Neural crest cell (in vitro differentiated cells): Measurements from ENCODE around the gene ARHGEF4. TPM values are rescaled to one million over a fixed set of nuclear protein-coding genes. Genes with fewer than 3 reads are reported as not detected.

Source experiments
- DNase-seq: peaks from one replicate; pipeline ENCODE4 v3.0.0; 2021; ENCODE audit warnings: low read depth, mixed read lengths, low spot score
- H3K27ac Mint-ChIP-seq: one replicate; pipeline ENCODE4 v1.8.0; 2021; ENCODE audit warnings: mild to moderate bottlenecking, mixed read lengths; ENCODE audit not compliant: unreplicated experiment
- H3K27me3 Mint-ChIP-seq: 2 replicates; pipeline ENCODE4 v1.8.0; 2021; ENCODE audit warnings: low read depth, mild to moderate bottlenecking, mixed read lengths
- H3K36me3 Mint-ChIP-seq: 2 replicates; pipeline ENCODE4 v1.8.0; 2021; ENCODE audit warnings: low read depth, mild to moderate bottlenecking, mixed read lengths
- H3K4me1 Mint-ChIP-seq: 2 replicates; pipeline ENCODE4 v1.8.0; 2021; ENCODE audit warnings: mixed read lengths
- H3K4me3 Mint-ChIP-seq: one replicate; pipeline ENCODE4 v1.8.0; 2021; ENCODE audit warnings: mild to moderate bottlenecking, mixed read lengths
- H3K9me3 Mint-ChIP-seq: 2 replicates; pipeline ENCODE4 v1.8.0; 2021; ENCODE audit warnings: mixed read lengths
- CTCF ChIP-seq: fragments of 200-600 bp; sonication (generic); conservative IDR thresholded peaks from 2 replicates; pipeline ENCODE4 v1.5.0; 2021; ENCODE audit warnings: antibody characterized with exemption, mild to moderate bottlenecking
- total RNA-seq: library from RNA; stranded (reverse); gene quantifications from 2 replicates; pipeline ENCODE4 v1.2.1, GENCODE V29; 2021

The ARHGEF4 gene
- total RNA-seq, 1 donor from 2014 or later, result 22.1 TPM

DNA sequence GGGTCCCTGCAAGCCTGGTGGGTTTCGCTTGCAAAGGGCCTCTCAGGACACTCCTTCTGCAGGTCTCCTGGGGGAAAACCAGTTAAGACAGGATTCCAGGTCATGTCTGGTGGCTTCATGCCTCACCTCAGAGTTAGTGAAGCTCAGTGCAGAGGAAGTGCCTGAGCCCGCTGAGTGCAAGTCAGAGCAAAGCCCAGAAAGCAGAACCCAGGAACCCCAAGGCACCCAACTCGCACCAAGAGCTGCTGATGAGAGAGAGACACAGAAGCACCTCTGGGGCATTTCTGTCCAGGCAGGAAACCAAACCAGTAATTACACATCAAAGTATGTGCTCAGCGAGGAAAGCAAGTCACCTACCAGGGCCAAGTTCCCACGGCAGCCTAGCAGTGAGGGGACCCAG lies 78.4 kb downstream of the ARHGEF4 start:
- no peak for DNase-seq
- no peak for TF ChIP-seq CTCF
- no peak overlapping the region for H3K4me3 Mint-ChIP-seq
- H3K27ac Mint-ChIP-seq, result no peak overlapping the region
- no peaks in the 10 kb centered on the region for H3K36me3 Mint-ChIP-seq
- no peaks in the 10 kb centered on the region for H3K27me3 Mint-ChIP-seq
- no peaks in the 10 kb centered on the region for H3K9me3 Mint-ChIP-seq
- H3K4me1 Mint-ChIP-seq, result peaks cover 15% of the 10 kb centered on the region

- no peak overlapping the region for H3K4me3 Mint-ChIP-seq
- H3K9me3 Mint-ChIP-seq, result no peaks in the 10 kb centered on the region
- DNase-seq, result no peak
- H3K27ac Mint-ChIP-seq, result no peak overlapping the region
- TF ChIP-seq CTCF, result no peak
- H3K4me1 Mint-ChIP-seq, result peaks cover 10% of the 10 kb centered on the region
- no peaks in the 10 kb centered on the region for H3K27me3 Mint-ChIP-seq
- no peaks in the 10 kb centered on the region for H3K36me3 Mint-ChIP-seq
Observed at GRCh38 chr2:130915595-130916437, 79.1 kb downstream of the ARHGEF4 start.

- H3K27ac Mint-ChIP-seq, result no peak overlapping the region
- H3K27me3 Mint-ChIP-seq, result no peaks in the 10 kb centered on the region
- DNase-seq, result no peak
- no peak overlapping the region for H3K4me3 Mint-ChIP-seq
- no peaks in the 10 kb centered on the region for H3K36me3 Mint-ChIP-seq
- H3K9me3 Mint-ChIP-seq, result no peaks in the 10 kb centered on the region
- no peak for TF ChIP-seq CTCF
- H3K4me1 Mint-ChIP-seq, result peaks cover 7% of the 10 kb centered on the region
Observed at GRCh38 chr2:130916438-130916705, 79.7 kb downstream of the ARHGEF4 start.

- DNase-seq, result no peak
- Mint-ChIP-seq H3K36me3 (no peaks in the 10 kb centered on the region), H3K9me3 (no peaks in the 10 kb centered on the region), H3K27ac (no peak overlapping the region), H3K4me3 (no peak overlapping the region), H3K27me3 (no peaks in the 10 kb centered on the region), H3K4me1 (peaks cover 7% of the 10 kb centered on the region)
- TF ChIP-seq CTCF, result no peak
Observed at GRCh38 chr2:130917006-130917688, 80.4 kb downstream of the ARHGEF4 start.

GRCh38 chr2:130918393-130918792 lies 81.7 kb downstream of the ARHGEF4 start:
- no peak for TF ChIP-seq CTCF
- no peak overlapping the region for H3K4me3 Mint-ChIP-seq
- H3K9me3 Mint-ChIP-seq, result no peaks in the 10 kb centered on the region
- H3K27ac Mint-ChIP-seq, result no peak overlapping the region
- no peaks in the 10 kb centered on the region for H3K4me1 Mint-ChIP-seq
- no peak for DNase-seq
- peaks cover 3% of the 10 kb centered on the region for H3K36me3 Mint-ChIP-seq
- no peaks in the 10 kb centered on the region for H3K27me3 Mint-ChIP-seq
